Spleen (tissue), 11 donors: ENCODE measurements around the gene TMEM127. TPM values are rescaled to one million over a fixed set of nuclear protein-coding genes. Genes with fewer than 3 reads are reported as not detected.
A peak's percentile ranks its signal among the peaks of the same experiment; 100 is the strongest.

Experiments
- DNase-seq: peaks from one replicate; pipeline ENCODE4 v3.0.0-alpha.2; 2020
- H3K27ac ChIP-seq, 8 donors: fragments of 200-600 bp; sonication (generic) in 7 of 8; 1 replicate in 4 of 8; 2 replicates in 4 of 8; pipeline versions ENCODE4 v1.5.0 to v1.8.0; 2016 to 2021; ENCODE audit warnings: inconsistent platforms in 4 of 8, mild to moderate bottlenecking in 4 of 8, moderate library complexity in 1 of 8
- H3K27me3 ChIP-seq, 7 donors: fragments of 200-600 bp; sonication (generic) in 6 of 7; replicated peaks in 1 of 7; 1 replicate in 4 of 7; 2 replicates in 3 of 7; pipeline versions ENCODE4 v1.5.0 to v1.8.0; 2016 to 2021; ENCODE audit warnings: inconsistent platforms in 3 of 7, mild to moderate bottlenecking in 1 of 7
- H3K36me3 ChIP-seq, 6 donors: fragments of 200-600 bp; sonication (generic) in 5 of 6; 1 replicate in 4 of 6; 2 replicates in 2 of 6; pipeline versions ENCODE4 v1.5.0 to v1.8.0; 2016 to 2021; ENCODE audit warnings: inconsistent platforms in 2 of 6
- H3K4me1 ChIP-seq, 6 donors: fragments of 200-600 bp; sonication (generic) in 5 of 6; 1 replicate in 3 of 6; 2 replicates in 3 of 6; pipeline versions ENCODE4 v1.5.0 to v1.8.0; 2016 to 2021; ENCODE audit warnings: inconsistent platforms in 3 of 6
- H3K4me3 ChIP-seq, 8 donors: fragments of 200-600 bp; sonication (generic) in 7 of 8; 1 replicate in 4 of 8; 2 replicates in 4 of 8; pipeline versions ENCODE4 v1.5.0 to v1.8.0; 2016 to 2021; ENCODE audit warnings: inconsistent platforms in 4 of 8, mild to moderate bottlenecking in 4 of 8, moderate library complexity in 2 of 8
- H3K9me3 ChIP-seq, 8 donors: fragments of 200-600 bp; sonication (generic) in 7 of 8; 1 replicate in 4 of 8; 2 replicates in 4 of 8; pipeline versions ENCODE4 v1.5.0 to v1.8.0; 2016 to 2021; ENCODE audit warnings: inconsistent platforms in 4 of 8
- CTCF ChIP-seq, 11 experiments: fragments of 200-600 bp in 7 of 11; fragments of 450-650 bp in 4 of 11; sonication (generic) in 4 of 11; IDR thresholded peaks in 8 of 11; conservative IDR thresholded peaks in 3 of 11; 1 replicate in 7 of 11; 2 replicates in 4 of 11; pipeline versions ENCODE4 v1.4.0 to v1.8.0; 2016 to 2021; ENCODE audit warnings: antibody characterized with exemption in 11 of 11, inconsistent platforms in 4 of 11, mild to moderate bottlenecking in 1 of 11
- POLR2A ChIP-seq, 3 donors: fragments of 450-650 bp; IDR thresholded peaks; one replicate each; pipeline ENCODE4 v1.5.1; 2017; ENCODE audit warnings: antibody characterized with exemption in 3 of 3, mild to moderate bottlenecking in 1 of 3
- POLR2AphosphoS5 ChIP-seq, 3 donors: sonication (generic); formaldehyde crosslinking; IDR thresholded peaks; one replicate each; pipeline ENCODE4 v1.5.1; 2017; ENCODE audit warnings: antibody characterized with exemption in 3 of 3
- WGBS, 5 donors: extraction: QIAGEN DNeasy Blood & Tissue Kit in 3 of 5; methylation state at CpG; one replicate each; pipeline versions ENCODE4 v1.1.5 to v1.1.7; 2013 to 2018; 5-methylcytosine and 5-hydroxymethylcytosine counted together
- intact Hi-C: fragments of 100-400 bp; cut with DNase I; formaldehyde crosslinking; loops from one replicate; pipeline ENCODE4 v1.15.0; 2023; ENCODE audit warnings: low total_unique reads
- polyA plus RNA-seq, 3 donors: library from polyadenylated mRNA; stranded (reverse); fragments of 200-250 nt; gene quantifications; one replicate each; pipeline ENCODE4 v1.2.1, GENCODE V29; 2013
- total RNA-seq, 7 donors: library from RNA; depleted of rRNA in 3 of 7; stranded (reverse); fragments of >200 nt in 3 of 7; fragmentation: NEBNext Ultra II Directional in 4 of 7; extraction: Animal tissue kit (Norgen Biotek cat#: 25700) in 4 of 7; gene quantifications; one replicate each; pipeline versions ENCODE4 v1.1.0 to v1.2.1, GENCODE V29; 2016 to 2021
- donor health status: healthy with polysubstance abuse.
- donor health status: DM: no; HTN: no; CAD: no; lungs with moderate emphysema.
- donor health status: DM: no; HTN: no; CAD: no.
- donor health status: Bipolar disorder and iron deficiency.
- donor health status: healthy.
- donor health status: DM: no; HTN: no; CAD: no.
- donor health status: DM: yes; HTN: yes; CAD: no.

TMEM127 gene
- total and polyA plus RNA-seq, 10 donors, result 7.5 to 83.3 (median 65.1) TPM

- no peak for TF ChIP-seq POLR2A (IDR thresholded peaks at IDR 0.05)
- TF ChIP-seq CTCF (IDR thresholded peaks at IDR 0.05 in 8 of 11, conservative IDR thresholded peaks at IDR 0.05 in 3 of 11), result no peak
- no peak for TF ChIP-seq POLR2AphosphoS5 (IDR thresholded peaks at IDR 0.05)
- H3K9me3 ChIP-seq, result no peaks in the 10 kb centered on the region
- intact Hi-C loops, result no loop called here
- H3K4me1 ChIP-seq, result peaks cover 59 to 100% (median 94%) of the 10 kb centered on the region in 6 donors
- 68 to 85% (median 79%) methylated on average over 4 of the region's 4 CpGs for WGBS, 5 donors
- H3K4me3 ChIP-seq, result no peak overlapping the region
- peak overlapping the region in 7 of 8 donors; percentile 36 to 80 (median 69) for H3K27ac ChIP-seq
- no peaks in the 10 kb centered on the region for H3K27me3 ChIP-seq
- DNase-seq, result no peak
- H3K36me3 ChIP-seq, result no peaks in the 10 kb centered on the region
Measured at GRCh38 chr2:96202152-96202854, 63.5 kb downstream of the TMEM127 start.

GRCh38 chr2:96201338-96201737 lies 64.5 kb downstream of the TMEM127 start:
- no peak for DNase-seq
- intact Hi-C loops, result no loop called here
- TF ChIP-seq CTCF (IDR thresholded peaks at IDR 0.05 in 8 of 11, conservative IDR thresholded peaks at IDR 0.05 in 3 of 11) (no peak), POLR2A (IDR thresholded peaks at IDR 0.05) (no peak), POLR2AphosphoS5 (IDR thresholded peaks at IDR 0.05) (no peak)
- Histone ChIP-seq H3K27me3 (no peaks in the 10 kb centered on the region), H3K9me3 (no peaks in the 10 kb centered on the region), H3K27ac (peak overlapping the region in 5 of 8 donors; percentile 0 to 80 (median 75)), H3K36me3 (peaks cover 0 to 4% (median 0%) of the 10 kb centered on the region in 6 donors), H3K4me3 (no peak overlapping the region), H3K4me1 (peaks cover 55 to 99% (median 87%) of the 10 kb centered on the region in 6 donors)
- 64 to 82% (median 79%) methylated on average over 5 of the region's 5 CpGs for WGBS, 5 donors

- H3K27me3 ChIP-seq, result no peaks in the 10 kb centered on the region
- intact Hi-C loops, result no loop called here
- peaks cover 0 to 22% (median 16%) of the 10 kb centered on the region in 6 donors for H3K36me3 ChIP-seq
- peaks cover 32 to 94% (median 73%) of the 10 kb centered on the region in 6 donors for H3K4me1 ChIP-seq
- no peak overlapping the region for H3K4me3 ChIP-seq
- H3K9me3 ChIP-seq, result no peaks in the 10 kb centered on the region
- peak overlapping the region in 6 of 8 donors; percentile 5 to 79 (median 50) for H3K27ac ChIP-seq
- TF ChIP-seq POLR2AphosphoS5 (IDR thresholded peaks at IDR 0.05) (no peak), CTCF (IDR thresholded peaks at IDR 0.05 in 8 of 11, conservative IDR thresholded peaks at IDR 0.05 in 3 of 11) (no peak), POLR2A (IDR thresholded peaks at IDR 0.05) (no peak)
- DNase-seq, result no peak
- 85 to 94% (median 92%) methylated on average over 2 of the region's 2 CpGs for WGBS, 5 donors
Measured at GRCh38 chr2:96198921-96199320, 66.9 kb downstream of the TMEM127 start.

Other genes with a start within 250 kb of the TMEM127 start
- 10 to 100 TPM in 2 of 7 donors, 1 to 10 TPM in 5; 3.7 to 12.5 (median 8.8) TPM for gene GPAT2, start 231.1 kb downstream of the TMEM127 start, total RNA-seq
- gene GPAT2, start 231.1 kb downstream of the TMEM127 start, polyA plus RNA-seq, result 1 to 10 TPM; 3.9 to 5.0 (median 4.7) TPM
- 10 to 100 TPM in 3 of 7 donors, 1 to 10 TPM in 4; 3.1 to 14.2 (median 9.0) TPM for gene ADRA2B, start 149.4 kb downstream of the TMEM127 start, total RNA-seq
- gene ADRA2B, start 149.4 kb downstream of the TMEM127 start, polyA plus RNA-seq, result 1 to 10 TPM; 1.8 to 4.2 (median 1.8) TPM
- 1 to 10 TPM in 2 of 7 donors, under 1 TPM in 4, not detected in 1; 0.49 to 2.2 (median 0.72) TPM for gene ASTL, start 127.5 kb downstream of the TMEM127 start, total RNA-seq
- gene ASTL, start 127.5 kb downstream of the TMEM127 start, polyA plus RNA-seq, result under 1 TPM; 0.24 to 0.33 (median 0.29) TPM
- 10 to 100 TPM; 27.2 to 88.0 (median 45.0) TPM for gene DUSP2, start 120.6 kb downstream of the TMEM127 start, total RNA-seq
- 10 to 100 TPM; 24.2 to 60.8 (median 47.6) TPM for gene DUSP2, start 120.6 kb downstream of the TMEM127 start, polyA plus RNA-seq
- gene STARD7, start 57.2 kb downstream of the TMEM127 start, total RNA-seq, result 100 to 1,000 TPM in 5 of 7 donors, 10 to 100 TPM in 2; 89.8 to 174 (median 123) TPM
- gene STARD7, start 57.2 kb downstream of the TMEM127 start, polyA plus RNA-seq, result 10 to 100 TPM; 45.1 to 73.0 (median 52.2) TPM
- gene CIAO1, start 228 bp upstream of the TMEM127 start, total RNA-seq, result 100 to 1,000 TPM in 3 of 7 donors, 10 to 100 TPM in 4; 63.9 to 122 (median 76.7) TPM
- gene CIAO1, start 228 bp upstream of the TMEM127 start, polyA plus RNA-seq, result 10 to 100 TPM; 31.3 to 49.1 (median 39.5) TPM
- gene SNRNP200, start 39.5 kb upstream of the TMEM127 start, total RNA-seq, result 100 to 1,000 TPM; 110 to 139 (median 130) TPM
- gene SNRNP200, start 39.5 kb upstream of the TMEM127 start, polyA plus RNA-seq, result 10 to 100 TPM; 60.5 to 74.4 (median 73.6) TPM
- gene ITPRIPL1, start 59.3 kb upstream of the TMEM127 start, total RNA-seq, result 1 to 10 TPM; 2.9 to 6.6 (median 4.4) TPM
- 1 to 10 TPM in 1 of 3 donors, under 1 TPM in 2; 0.80 to 1.4 (median 0.90) TPM for gene ITPRIPL1, start 59.3 kb upstream of the TMEM127 start, polyA plus RNA-seq
- gene NCAPH, start 69.8 kb upstream of the TMEM127 start, total RNA-seq, result 1 to 10 TPM; 3.0 to 8.9 (median 5.0) TPM
- 1 to 10 TPM in 2 of 3 donors, under 1 TPM in 1; 0.83 to 6.0 (median 4.5) TPM for gene NCAPH, start 69.8 kb upstream of the TMEM127 start, polyA plus RNA-seq
- gene NEURL3, start 239.4 kb upstream of the TMEM127 start, total RNA-seq, result under 1 TPM in 5 of 7 donors, not detected in 2; 0.32 to 0.98 (median 0.49) TPM
- 1 to 10 TPM in 1 of 3 donors, under 1 TPM in 2; 0.35 to 1.2 (median 0.79) TPM for gene NEURL3, start 239.4 kb upstream of the TMEM127 start, polyA plus RNA-seq